Amygdala (tissue), 56 donors: ENCODE results near the gene PRR23E.

Experiments
- DNase-seq, 56 donors: peaks; one replicate each; lab custom pipeline; 2025; lab: John Stamatoyannopoulos, UW

PRR23E gene

GRCh38 chr3:127182848-127183714, 9.8 kb upstream of the PRR23E start:
- no peak for DNase-seq

- no peak for DNase-seq
Measured at GRCh38 chr3:127183931-127184869, 8.7 kb upstream of the PRR23E start.

- DNase-seq, result no peak
Measured at GRCh38 chr3:127184870-127185216, 8.1 kb upstream of the PRR23E start.

GRCh38 chr3:127185268-127185667, 7.7 kb upstream of the PRR23E start:
- DNase-seq, result no peak

GRCh38 chr3:127185962-127186674, 6.8 kb upstream of the PRR23E start:
- no peak for DNase-seq

GRCh38 chr3:127187316-127187715, 5.6 kb upstream of the PRR23E start:
- no peak for DNase-seq

- no peak for DNase-seq
Measured at GRCh38 chr3:127193341-127193740, 410 bp downstream of the PRR23E start.

- DNase-seq, result no peak
Measured at GRCh38 chr3:127193775-127194174, 844 bp downstream of the PRR23E start.

- DNase-seq, result no peak
Measured at GRCh38 chr3:127194601-127195187, 1.8 kb downstream of the PRR23E start.

- DNase-seq, result no peak
Measured at GRCh38 chr3:127195417-127195816, 2.5 kb downstream of the PRR23E start.

- DNase-seq, result no peak
Measured at GRCh38 chr3:127196002-127196401, 3.1 kb downstream of the PRR23E start.

GRCh38 chr3:127196466-127197299, 3.8 kb downstream of the PRR23E start:
- DNase-seq, result no peak

GRCh38 chr3:127197300-127198189, 4.6 kb downstream of the PRR23E start:
- DNase-seq, result no peak

- no peak for DNase-seq
Measured at GRCh38 chr3:127200086-127200691, 7.3 kb downstream of the PRR23E start.

GRCh38 chr3:127203024-127203423, 10.1 kb downstream of the PRR23E start:
- DNase-seq, result no peak

GRCh38 chr3:127204841-127205582, 12.1 kb downstream of the PRR23E start:
- no peak for DNase-seq

- peak in 2 of 56 donors; percentile 12 to 21 for DNase-seq
Measured at GRCh38 chr3:127206154-127206553, 13.2 kb downstream of the PRR23E start.
